ENCODE results near the gene HNRNPM. TPM values are rescaled to one million over a fixed set of nuclear protein-coding genes. Genes with fewer than 3 reads are reported as not detected.

Gene HNRNPM
- total RNA-seq, 1 donor from 2014 or later, result 104 TPM

- H3K4me3 ChIP-seq, result no peak overlapping the region
- no peak overlapping the region for H3K27ac ChIP-seq (replicated peaks)
- no peaks in the 10 kb centered on the region for H3K27me3 ChIP-seq (ENCODE audit: low read depth)
- TF ChIP-seq CTCF (IDR thresholded peaks at IDR 0.05; ENCODE audit: borderline replicate concordance), result no peak
- H3K9me3 ChIP-seq (replicated peaks), result no peaks in the 10 kb centered on the region
- peaks cover 7% of the 10 kb centered on the region for H3K4me1 ChIP-seq
- intact Hi-C loops (cut with micrococcal nuclease), result no loop called here
- no peak for DNase-seq
- H3K36me3 ChIP-seq, result peaks cover 63% of the 10 kb centered on the region
Observed at GRCh38 chr19:8488365-8488764, 43.6 kb downstream of the HNRNPM start.

GRCh38 chr19:8489561-8490394 lies 45.0 kb downstream of the HNRNPM start:
- no peak for TF ChIP-seq CTCF (IDR thresholded peaks at IDR 0.05; ENCODE audit: borderline replicate concordance)
- DNase-seq, result no peak
- Histone ChIP-seq H3K27ac (replicated peaks) (no peak overlapping the region), H3K36me3 (peaks cover 50% of the 10 kb centered on the region), H3K4me3 (no peak overlapping the region), H3K27me3 (ENCODE audit: low read depth) (no peaks in the 10 kb centered on the region), H3K4me1 (no peaks in the 10 kb centered on the region), H3K9me3 (replicated peaks) (no peaks in the 10 kb centered on the region)
- intact Hi-C loops (cut with micrococcal nuclease), result no loop called here

- peaks cover 44% of the 10 kb centered on the region for H3K36me3 ChIP-seq
- no peak for TF ChIP-seq CTCF (IDR thresholded peaks at IDR 0.05; ENCODE audit: borderline replicate concordance)
- no peak for DNase-seq
Observed at GRCh38 chr19:8490395-8490760, 45.6 kb downstream of the HNRNPM start.

GRCh38 chr19:8490873-8491272 lies 46.1 kb downstream of the HNRNPM start:
- no peak for TF ChIP-seq CTCF (IDR thresholded peaks at IDR 0.05; ENCODE audit: borderline replicate concordance)
- DNase-seq, result no peak
- peaks cover 39% of the 10 kb centered on the region for H3K36me3 ChIP-seq
- H3K27ac ChIP-seq (replicated peaks), result no peak overlapping the region
- intact Hi-C loops (cut with micrococcal nuclease), result no loop called here
- no peak overlapping the region for H3K4me3 ChIP-seq
- no peaks in the 10 kb centered on the region for H3K27me3 ChIP-seq (ENCODE audit: low read depth)
- no peaks in the 10 kb centered on the region for H3K4me1 ChIP-seq
- H3K9me3 ChIP-seq (replicated peaks), result no peaks in the 10 kb centered on the region

More at GRCh38 chr19:8490395-8490760, 45.6 kb downstream of the HNRNPM start:
- intact Hi-C loops (cut with micrococcal nuclease), result no loop called here
- Histone ChIP-seq H3K9me3 (replicated peaks) (no peaks in the 10 kb centered on the region), H3K27ac (replicated peaks) (no peak overlapping the region), H3K4me1 (no peaks in the 10 kb centered on the region), H3K27me3 (ENCODE audit: low read depth) (no peaks in the 10 kb centered on the region), H3K4me3 (no peak overlapping the region)

GRCh38 chr19:8491574-8491973 lies 46.8 kb downstream of the HNRNPM start:
- no peak for DNase-seq

More at GRCh38 chr19:8491574-8491973, 46.8 kb downstream of the HNRNPM start:
- H3K27me3 ChIP-seq (ENCODE audit: low read depth), result no peaks in the 10 kb centered on the region
- no peak overlapping the region for H3K4me3 ChIP-seq
- TF ChIP-seq CTCF (IDR thresholded peaks at IDR 0.05; ENCODE audit: borderline replicate concordance), result no peak
- no peaks in the 10 kb centered on the region for H3K4me1 ChIP-seq
- no peak overlapping the region for H3K27ac ChIP-seq (replicated peaks)
- H3K36me3 ChIP-seq, result peaks cover 32% of the 10 kb centered on the region
- intact Hi-C loops (cut with micrococcal nuclease), result no loop called here
- H3K9me3 ChIP-seq (replicated peaks), result no peaks in the 10 kb centered on the region

All from left ventricle myocardium inferior (tissue), 1 donor.